SK-N-SH treated with all-trans-retinoic acid at 6 μM for 48 hours (cell line): ENCODE results near the gene SKI.

ENCODE experiments used
- ARNTL ChIP-seq: fragments of 450-650 bp; formaldehyde crosslinking; IDR thresholded peaks from 2 replicates; pipeline ENCODE4 v1.5.0; 2020; ENCODE audit warnings: low read depth, mild to moderate bottlenecking, moderate library complexity, borderline replicate concordance
- CSRNP3 ChIP-seq: fragments of 250-450 bp; sonication (Bioruptor Pico); IDR thresholded peaks from 2 replicates; pipeline ENCODE4 v1.5.1; 2021; ENCODE audit warnings: mild to moderate bottlenecking, moderate library complexity
- ISL1 ChIP-seq: fragments of 250-450 bp; sonication (Bioruptor Pico); IDR thresholded peaks from 2 replicates; pipeline ENCODE4 v2.1.2; 2022; ENCODE audit warnings: mild to moderate bottlenecking, moderate library complexity
- OSR1 ChIP-seq: fragments of 250-450 bp; sonication (Bioruptor Pico); IDR thresholded peaks from 2 replicates; pipeline ENCODE4 v1.8.0; 2022; ENCODE audit warnings: moderate library complexity, mild to moderate bottlenecking, inconsistent platforms
- ZFP3 ChIP-seq: fragments of 250-450 bp; sonication (Bioruptor Pico); IDR thresholded peaks from 2 replicates; pipeline ENCODE4 v1.5.0; 2020; ENCODE audit warnings: mild to moderate bottlenecking, moderate library complexity
- ZNF70 ChIP-seq: fragments of 450-650 bp; formaldehyde crosslinking; IDR thresholded peaks from 2 replicates; pipeline ENCODE4 v1.5.0; 2020; ENCODE audit warnings: mild to moderate bottlenecking, moderate library complexity
- TF ChIP-seq, protein P1 (sequence below): fragments of 250-450 bp; sonication (Bioruptor Pico); IDR thresholded peaks from 2 replicates; pipeline ENCODE4 v1.8.0; 2020; ENCODE audit warnings: mild to moderate bottlenecking, moderate library complexity, borderline replicate concordance

DNA sequence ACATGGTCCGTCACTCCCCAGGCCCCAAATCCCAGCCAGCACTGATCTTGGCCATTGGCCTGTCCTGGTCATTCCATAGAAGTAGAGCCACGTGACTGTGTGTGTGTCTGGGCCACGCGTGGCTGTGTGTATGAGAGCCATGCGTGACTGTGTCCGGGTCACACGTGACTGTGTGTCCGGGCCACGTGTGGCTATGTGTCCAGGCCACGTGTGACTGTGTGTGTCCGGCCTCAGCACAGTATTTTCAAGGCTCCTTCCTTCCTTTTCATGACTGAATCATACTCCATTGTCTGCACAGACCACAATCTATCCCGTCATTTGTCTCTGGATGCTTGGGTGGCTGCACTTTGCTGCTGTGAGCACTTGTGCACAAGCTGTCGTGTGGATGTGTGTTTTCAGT is 67.4 kb downstream of the SKI start:
- TF ChIP-seq ISL1 (CRISPR knock-in tag) (no peak), ZFP3 (CRISPR knock-in tag) (no peak), ZNF70 (no peak), CSRNP3 (CRISPR knock-in tag) (no peak), ARNTL (no peak), OSR1 (CRISPR knock-in tag) (no peak)
- TF ChIP-seq, protein P1, sequence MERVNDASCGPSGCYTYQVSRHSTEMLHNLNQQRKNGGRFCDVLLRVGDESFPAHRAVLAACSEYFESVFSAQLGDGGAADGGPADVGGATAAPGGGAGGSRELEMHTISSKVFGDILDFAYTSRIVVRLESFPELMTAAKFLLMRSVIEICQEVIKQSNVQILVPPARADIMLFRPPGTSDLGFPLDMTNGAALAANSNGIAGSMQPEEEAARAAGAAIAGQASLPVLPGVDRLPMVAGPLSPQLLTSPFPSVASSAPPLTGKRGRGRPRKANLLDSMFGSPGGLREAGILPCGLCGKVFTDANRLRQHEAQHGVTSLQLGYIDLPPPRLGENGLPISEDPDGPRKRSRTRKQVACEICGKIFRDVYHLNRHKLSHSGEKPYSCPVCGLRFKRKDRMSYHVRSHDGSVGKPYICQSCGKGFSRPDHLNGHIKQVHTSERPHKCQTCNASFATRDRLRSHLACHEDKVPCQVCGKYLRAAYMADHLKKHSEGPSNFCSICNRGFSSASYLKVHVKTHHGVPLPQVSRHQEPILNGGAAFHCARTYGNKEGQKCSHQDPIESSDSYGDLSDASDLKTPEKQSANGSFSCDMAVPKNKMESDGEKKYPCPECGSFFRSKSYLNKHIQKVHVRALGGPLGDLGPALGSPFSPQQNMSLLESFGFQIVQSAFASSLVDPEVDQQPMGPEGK (CRISPR knock-in tag) = no peak
